Uterus (tissue), 2 donors: ENCODE data around the gene HTD2.

Source experiments
- POLR2A ChIP-seq, 2 donors: fragments of 450-650 bp; IDR thresholded peaks; one replicate each; pipeline ENCODE4 v1.6.1; 2016; ENCODE audit warnings: antibody characterized with exemption in 2 of 2, mild to moderate bottlenecking in 1 of 2, moderate library complexity in 1 of 2
- TF ChIP-seq, protein P1 (sequence below), 4 experiments: fragments of 200-600 bp in 2 of 4; fragments of 450-650 bp in 2 of 4; sonication (generic) in 2 of 4; IDR thresholded peaks; one replicate each; pipeline ENCODE4 v1.5.1; 2016 to 2019; ENCODE audit warnings: antibody characterized with exemption in 4 of 4, mild to moderate bottlenecking in 2 of 4, moderate library complexity in 1 of 4

DNA sequence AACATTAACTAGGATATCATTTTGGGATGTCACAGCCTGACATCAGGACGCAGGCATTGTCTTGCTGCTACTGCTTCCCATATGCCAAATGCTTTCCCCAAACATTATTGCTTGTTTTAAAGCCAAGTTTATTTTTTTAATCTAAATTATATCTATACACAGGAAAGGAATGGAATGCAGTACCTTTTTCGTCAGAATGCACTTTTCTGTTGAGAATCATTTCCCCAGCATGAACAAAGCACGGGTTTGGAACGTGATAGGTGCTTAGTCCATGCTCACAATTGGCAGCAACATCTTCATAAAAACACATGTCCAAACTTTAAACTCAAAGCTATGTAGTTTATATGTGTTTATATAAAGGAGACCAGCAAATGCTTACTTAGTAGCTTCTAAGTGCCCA, 52.5 kb downstream of the HTD2 start:
- no peak for TF ChIP-seq POLR2A (IDR thresholded peaks at IDR 0.05)
- TF ChIP-seq, protein P1, sequence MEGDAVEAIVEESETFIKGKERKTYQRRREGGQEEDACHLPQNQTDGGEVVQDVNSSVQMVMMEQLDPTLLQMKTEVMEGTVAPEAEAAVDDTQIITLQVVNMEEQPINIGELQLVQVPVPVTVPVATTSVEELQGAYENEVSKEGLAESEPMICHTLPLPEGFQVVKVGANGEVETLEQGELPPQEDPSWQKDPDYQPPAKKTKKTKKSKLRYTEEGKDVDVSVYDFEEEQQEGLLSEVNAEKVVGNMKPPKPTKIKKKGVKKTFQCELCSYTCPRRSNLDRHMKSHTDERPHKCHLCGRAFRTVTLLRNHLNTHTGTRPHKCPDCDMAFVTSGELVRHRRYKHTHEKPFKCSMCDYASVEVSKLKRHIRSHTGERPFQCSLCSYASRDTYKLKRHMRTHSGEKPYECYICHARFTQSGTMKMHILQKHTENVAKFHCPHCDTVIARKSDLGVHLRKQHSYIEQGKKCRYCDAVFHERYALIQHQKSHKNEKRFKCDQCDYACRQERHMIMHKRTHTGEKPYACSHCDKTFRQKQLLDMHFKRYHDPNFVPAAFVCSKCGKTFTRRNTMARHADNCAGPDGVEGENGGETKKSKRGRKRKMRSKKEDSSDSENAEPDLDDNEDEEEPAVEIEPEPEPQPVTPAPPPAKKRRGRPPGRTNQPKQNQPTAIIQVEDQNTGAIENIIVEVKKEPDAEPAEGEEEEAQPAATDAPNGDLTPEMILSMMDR (IDR thresholded peaks at IDR 0.05): no peak
